HTERT RPE-1 (cell line): ENCODE data around the gene NR3C2.

Experiments used
- in situ Hi-C: fragments of 300-500 bp; cut with MboI; formaldehyde crosslinking; loops from 4 replicates; pipeline ENCODE4 v1.14.3; 2020; ENCODE audit warnings: low sequenced_read_pairs

Gene NR3C2

DNA sequence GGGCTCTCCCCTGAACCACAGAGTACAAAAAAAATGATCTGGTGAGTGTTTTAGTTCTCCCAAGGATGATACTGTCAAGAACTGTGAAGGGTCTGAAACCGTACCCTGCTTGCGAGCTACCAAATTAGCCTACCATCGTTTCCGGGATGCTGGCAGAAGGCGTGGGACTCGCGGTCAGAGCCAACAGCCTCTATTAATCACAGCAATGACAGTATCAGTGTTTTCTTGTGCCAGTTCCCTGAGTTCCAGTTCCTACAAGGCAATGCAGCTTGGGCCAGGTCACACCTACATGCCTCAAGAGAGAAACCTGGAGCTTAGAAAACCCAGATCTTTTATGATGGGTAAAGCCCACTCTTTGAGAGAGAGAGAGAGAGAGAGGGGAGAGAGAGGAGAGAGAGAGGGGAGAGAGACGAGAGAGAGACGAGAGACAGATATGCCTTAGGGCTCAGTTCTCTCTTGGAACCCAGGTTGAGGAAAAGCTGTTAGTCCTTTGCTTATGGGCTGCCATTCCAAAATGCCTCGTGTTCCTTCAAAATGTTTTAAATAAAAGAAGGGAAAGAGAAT is 382.5 kb downstream of the NR3C2 start:
- in situ Hi-C loops = no loop called here

DNA sequence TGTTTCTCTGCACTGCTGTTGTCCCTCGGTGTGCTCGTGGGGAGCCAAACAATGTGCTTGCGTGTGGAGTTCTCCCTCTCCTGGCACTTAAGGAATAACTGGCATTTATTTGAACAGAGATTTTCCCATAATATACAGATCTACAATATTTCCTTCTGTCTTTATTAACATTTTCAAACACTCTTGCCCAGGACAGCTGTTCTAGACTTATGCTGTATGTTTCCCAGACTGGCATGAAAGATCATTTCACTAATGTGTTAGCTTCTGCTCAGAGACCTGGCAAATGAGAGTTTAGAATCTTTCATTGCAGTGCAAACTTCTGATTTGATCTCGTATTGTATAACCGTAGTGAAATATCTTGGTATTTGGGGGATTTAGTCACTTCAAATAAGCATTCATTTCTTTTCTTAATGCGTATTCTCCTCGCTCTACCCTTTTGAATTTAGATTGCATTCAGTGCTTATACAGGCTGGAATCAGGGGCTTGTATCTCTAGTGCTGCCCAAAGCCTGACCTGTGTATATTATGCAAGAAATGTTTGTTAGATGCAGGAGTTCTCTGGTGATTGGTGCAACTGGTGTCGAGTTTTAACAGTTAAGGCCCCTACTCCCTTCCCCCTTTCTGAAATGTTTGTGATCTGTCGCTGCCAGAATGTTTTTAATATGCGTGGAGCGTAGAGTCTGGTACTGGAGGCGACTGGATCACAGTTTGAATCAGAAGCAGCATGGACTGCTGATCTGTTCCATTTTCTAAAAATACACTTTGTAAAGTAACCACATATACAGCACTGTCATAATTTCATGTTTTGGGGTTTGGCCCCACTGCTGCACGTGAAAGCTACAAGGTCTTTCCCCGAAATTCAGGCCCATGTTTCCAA is 384.0 kb downstream of the NR3C2 start:
- in situ Hi-C loops = no loop called here

DNA sequence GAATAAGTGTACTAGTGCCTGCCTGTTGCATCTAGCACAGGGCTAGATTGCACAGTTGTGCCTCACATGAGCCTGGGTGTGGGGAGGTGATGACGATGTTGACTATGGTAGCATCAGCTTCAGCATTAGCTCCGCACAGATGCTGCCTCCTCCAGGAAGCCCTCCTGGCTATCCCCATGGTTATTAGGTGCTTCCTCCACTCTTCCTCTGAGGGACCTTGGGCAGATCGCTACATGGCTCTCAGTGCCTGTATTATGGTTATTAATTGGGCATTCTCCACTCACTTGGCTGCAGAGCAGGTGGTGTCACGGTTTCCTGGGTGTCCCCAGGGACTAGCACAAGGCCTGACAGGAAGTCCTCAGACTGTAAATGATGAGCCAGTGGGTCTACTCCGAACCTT is 384.7 kb downstream of the NR3C2 start:
- in situ Hi-C loops = no loop called here

DNA sequence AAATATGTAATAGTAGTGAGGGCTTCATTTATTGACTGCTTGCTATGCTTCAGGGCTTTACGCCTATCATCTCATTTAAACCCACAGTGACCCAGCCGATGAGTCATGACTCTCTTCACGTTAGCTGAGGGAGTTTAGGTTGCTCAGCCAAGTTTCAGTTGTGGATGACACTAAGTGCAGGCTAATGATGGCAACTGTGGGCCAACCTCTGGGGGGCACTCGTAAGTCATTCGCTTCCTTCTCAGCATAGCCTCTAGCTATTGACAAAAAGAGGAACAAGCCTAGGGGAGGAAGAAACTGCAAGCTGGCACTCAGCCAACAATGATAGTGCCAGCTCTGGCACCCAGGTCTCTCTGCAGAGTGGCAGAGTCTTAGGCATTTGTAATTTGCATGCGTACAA is 385.3 kb downstream of the NR3C2 start:
- in situ Hi-C loops = no loop called here

DNA sequence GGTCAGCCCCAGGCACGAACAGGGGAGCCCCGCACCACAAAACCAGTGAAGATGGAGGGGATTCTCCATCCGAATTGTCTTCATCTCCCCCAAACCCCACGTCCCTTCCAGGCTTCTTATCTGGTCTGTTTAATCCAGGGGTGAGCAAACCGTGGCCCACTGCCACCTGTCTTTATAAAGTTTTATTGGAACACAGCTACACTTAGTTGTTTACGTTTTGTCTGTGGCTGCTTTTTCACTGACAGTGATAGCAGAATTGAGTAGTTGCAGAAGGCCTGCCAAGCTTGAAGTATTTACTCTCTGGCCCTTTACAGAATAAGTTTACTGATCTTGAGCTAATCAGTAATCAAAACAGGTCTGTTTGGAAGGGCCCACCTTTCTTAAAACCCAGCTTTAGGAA is 386.4 kb downstream of the NR3C2 start:
- in situ Hi-C loops = no loop called here

DNA sequence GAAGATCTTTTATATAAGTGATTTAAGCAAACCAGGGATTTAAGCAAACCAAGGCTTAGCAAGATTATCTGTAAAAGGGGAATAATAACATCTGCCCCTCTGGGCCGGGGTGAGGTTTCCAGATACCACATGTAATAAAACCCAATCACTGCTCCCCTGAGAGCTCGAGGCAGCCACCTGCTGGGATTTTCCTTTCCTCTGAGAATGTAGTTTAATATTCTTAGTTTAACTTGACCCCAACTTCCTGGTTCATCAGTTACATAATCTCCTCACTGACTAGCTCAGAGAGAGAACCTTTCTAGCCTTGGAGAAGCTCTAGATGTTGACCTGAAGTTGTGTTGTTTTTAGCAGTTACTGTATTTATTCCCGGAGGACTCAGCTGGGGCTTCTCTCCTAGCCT is 387.9 kb downstream of the NR3C2 start:
- in situ Hi-C loops = no loop called here

DNA sequence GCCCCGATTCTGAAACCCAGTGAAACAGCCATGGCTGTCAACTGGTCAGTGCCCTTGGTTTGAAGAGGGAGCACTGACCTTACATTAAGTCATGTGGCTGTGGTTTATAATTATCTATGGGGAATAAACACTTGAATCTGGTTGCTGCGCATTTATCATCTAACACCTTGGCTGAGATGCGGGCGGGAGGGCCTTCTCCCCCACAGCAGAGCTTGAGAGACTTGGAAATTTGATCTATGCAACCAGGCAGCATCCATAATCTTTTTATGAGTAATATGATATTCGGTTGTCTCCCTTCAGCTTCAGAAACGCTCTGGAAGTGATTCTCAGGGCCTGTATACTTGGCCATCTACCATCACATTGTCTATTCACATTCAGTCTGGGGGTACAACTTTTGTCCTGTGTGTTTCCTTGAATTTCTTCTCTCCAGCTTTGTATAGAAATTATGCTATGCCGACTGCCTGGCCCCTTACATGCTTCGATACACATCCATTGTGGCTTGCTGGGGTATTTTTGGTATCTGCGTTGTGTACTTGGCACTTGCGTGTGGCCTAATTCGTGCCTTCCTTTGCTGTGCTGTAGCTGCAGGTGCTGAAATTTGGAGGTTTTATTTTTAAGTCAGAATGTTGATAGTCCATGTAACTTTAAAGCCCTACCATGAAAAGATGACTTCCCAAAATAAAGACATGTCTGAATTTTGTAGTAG is 388.8 kb downstream of the NR3C2 start:
- in situ Hi-C loops = no loop called here

DNA sequence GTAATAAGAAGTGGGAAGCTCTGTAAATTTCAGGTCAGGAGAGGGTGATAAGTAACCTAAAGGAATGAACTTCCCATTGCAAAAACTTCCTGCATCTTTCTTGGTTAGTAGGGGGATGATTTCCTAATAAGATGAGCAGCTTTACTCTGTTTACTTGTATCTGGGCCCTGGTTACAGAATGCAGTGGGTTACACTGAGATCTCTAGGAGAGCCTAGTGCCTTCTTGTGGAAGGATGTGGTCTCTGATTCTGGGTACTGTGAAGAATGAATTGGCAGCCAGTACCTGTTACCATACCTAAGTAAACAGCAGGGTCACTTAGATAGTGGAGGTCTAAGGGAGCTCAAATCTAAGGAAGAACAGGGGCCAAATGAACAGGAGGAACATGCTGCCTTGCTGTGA is 389.8 kb downstream of the NR3C2 start:
- in situ Hi-C loops = no loop called here

DNA sequence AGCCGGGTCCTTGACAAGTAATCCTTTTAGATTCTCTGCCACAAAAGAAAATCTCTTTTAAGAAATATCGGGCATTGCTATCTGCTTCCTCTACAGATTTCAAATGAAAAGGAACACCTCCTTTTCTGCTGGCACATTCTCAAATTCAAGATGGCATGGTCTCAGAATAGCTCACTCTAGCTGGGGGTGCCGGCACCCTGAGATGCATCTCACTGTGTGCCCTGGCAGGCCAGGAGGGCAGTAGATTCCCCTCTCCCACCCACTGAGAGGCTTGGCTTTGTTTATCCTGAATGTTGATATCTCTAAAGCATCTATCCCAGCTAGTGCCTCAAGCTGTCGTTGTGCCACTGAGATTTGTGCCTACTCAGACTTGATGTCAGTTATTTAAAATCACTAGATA is 390.8 kb downstream of the NR3C2 start:
- in situ Hi-C loops = no loop called here

DNA sequence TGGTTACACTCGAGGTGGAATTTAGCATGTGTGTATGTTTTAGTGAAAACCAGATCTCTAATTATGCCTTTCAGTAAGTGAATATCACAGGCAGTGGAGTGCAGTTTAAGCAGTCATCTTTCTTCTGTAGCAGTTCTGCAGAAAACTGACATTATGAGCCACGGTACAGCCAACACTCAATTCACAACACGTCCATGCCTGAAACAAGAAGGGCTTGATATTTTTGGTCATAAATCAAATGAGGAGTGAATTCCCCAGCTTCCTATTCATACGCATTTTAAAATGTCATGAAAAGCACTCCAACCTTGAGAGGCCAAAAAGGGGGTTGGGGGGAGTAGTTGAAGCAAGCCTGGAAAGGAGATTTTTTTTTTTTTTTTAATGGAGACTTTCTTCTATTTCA is 393.6 kb downstream of the NR3C2 start:
- in situ Hi-C loops = no loop called here

DNA sequence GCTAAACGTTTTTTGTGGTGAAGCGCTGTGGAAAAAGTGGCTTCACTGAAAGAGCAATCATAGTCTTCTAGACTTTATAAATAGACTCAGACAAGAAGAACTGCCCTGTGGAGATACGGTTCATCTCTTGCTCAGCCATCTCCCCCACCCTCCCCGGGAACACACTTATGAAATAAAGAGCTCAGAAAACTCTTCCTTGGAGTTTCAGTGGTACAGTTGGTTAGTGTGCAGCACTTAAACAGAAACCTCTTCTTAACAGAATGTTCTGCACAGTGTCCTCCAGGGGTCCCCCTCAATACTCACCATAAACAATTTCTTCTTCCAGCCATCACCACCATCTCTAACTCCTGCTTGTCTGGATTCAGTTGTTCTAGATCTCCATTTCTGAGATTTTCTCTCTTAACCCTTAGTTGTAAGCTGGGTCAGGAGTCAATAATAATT is 397.3 kb downstream of the NR3C2 start:
- in situ Hi-C loops = no loop called here

DNA sequence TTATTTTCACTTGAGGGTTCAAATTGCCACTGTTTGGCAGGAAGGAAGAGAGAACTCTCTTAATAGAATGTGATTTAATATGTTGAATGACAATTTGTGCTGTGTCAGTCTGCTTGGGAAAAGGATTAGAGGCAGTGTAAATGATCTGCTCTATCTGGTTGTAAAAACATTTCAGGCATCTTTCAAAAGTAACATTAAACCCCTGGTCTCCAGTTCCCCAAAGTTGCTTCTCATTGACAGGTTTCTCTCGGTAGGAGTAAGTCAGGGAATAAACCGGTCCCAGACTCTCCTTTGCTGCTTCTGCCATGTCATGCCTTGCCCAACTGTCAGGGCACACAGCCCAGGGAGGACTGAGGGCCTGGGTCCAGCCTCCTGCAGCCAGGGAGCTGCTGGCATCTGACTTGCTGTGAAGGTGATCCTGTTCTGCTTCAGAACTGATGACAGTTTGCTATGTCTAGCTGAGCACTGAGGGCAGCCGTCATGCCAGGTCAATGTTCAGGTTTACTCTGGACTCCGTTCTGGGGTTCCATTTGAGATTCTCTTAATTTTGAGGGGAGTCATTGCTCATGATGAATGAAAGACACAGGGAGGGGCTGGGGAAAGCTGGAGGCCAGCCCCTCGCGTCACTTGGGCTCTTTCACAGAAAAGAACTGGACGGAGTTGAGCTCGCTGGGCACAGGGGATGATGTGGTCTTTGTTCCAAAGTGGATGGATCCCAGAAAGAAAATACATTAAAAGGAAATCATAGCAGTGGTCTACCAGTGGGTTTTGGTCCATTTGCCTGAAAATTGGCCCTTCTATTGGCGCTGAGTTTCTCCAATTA is 397.9 kb downstream of the NR3C2 start:
- in situ Hi-C loops = no loop called here

DNA sequence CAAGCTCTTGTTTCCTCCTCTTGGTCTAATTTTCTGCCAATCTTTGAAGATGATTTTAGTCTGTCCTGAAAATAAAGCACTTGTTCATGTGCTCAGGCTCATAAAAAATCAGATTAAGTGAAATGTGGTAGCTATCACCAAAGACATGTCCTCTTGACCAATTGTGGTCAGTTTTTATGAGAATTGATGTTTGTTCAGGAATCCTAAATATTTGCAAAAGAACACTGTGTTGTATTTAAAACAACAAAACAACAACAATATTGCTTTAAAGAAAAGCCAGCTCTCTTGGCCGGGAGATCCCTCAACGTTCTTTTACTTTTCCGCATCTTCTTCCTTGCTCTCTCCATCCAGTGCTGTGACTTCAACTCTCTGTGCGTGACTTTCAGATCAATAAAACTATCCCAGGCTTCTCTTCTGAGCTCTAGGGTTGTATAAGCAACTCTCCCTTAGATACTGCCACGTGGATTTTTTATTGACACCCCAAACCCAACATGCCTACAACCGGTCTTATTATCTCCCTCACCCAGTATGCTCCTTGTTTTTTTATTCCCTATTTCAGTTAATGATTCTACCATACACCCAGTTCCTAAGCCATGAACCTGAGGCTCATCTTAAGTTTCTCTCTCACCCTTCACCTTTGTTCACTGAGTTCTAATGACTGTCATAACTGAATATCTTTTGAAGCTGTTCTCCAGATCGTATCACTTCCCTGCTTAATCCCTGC is 400.4 kb downstream of the NR3C2 start:
- in situ Hi-C loops = no loop called here

DNA sequence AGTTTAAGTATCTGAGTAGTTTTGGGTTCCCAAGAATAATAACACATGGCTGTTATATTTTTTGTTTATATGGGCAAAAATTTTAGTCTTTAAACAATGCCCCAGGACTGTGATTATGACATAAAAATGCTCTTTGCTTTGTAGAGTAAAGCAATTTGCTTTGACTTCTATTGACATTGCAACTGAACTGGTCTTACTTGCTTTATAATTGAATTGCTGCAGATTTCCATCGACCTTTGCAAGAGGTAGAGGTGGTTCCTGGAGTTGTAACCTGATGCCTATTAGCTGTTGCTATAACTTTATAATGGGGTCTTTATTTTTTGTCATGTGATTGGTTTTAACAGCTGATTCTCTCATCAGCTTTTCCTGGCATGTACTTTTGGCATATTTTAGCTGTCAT is 407.4 kb downstream of the NR3C2 start:
- in situ Hi-C loops = no loop called here

DNA sequence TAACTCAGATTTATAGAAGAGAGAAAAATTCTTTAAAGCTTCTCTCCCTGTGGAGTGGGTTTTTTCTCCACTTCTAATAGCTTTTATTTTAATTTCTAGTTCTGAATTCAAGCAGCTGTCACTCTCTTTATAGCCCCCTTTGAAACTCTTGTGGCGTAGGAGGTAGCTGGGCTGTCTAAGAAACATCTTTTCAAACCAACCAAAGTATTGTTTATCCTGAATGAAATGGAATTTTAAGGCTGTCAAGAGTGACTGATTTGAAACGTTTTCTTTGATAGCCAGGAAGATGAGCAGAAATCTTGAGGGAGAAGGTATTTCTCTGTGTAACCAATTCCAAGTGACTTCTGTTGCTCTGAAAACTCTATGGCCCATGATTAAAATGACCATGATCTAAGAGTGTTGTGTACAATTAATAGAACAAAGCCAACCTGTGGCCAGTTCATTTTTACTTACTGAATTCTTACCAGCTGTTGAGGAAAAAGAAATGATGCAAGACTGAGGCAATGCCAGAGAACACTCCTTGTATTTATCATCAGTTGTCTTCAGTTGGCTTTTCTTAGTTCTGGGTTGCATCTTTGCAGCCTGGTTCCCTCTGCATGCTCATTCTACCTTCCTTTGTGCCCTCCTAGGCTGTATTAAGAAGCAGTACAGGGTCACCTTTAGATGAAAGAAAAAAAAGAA is 411.9 kb downstream of the NR3C2 start:
- in situ Hi-C loops = no loop called here

DNA sequence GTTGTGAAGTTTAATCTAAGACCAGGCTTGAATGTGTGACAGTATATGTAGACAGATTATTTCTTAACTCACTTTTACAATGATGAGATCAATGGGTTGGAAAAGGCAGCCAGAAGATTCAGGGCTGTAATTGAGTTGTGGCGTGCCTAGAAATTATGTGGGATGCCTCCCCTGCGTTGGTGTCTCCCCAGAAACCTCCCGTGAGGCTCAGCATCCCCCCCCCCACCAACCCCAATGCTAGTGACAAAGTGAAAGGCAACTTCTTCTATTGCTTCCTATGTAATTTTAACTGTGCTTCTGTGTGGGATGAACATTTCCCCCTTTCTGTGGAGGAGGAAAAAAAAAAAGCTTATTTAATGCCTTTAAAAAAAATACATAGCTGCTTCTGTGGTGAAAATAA is 412.4 kb downstream of the NR3C2 start:
- in situ Hi-C loops = no loop called here
